Trophoblast cell (in vitro differentiated cells and primary cell): ENCODE data around the gene CACNA1B.

Experiments
- DNase-seq, 2 donors: peaks; one replicate each; pipeline ENCODE4 v3.0.0-alpha.2; 2016
- H2AFZ ChIP-seq: 2 replicates; pipeline ENCODE4 v1.6.1; 2013; ENCODE audit warnings: low read length, moderate library complexity, mild to moderate bottlenecking; ENCODE audit not compliant: insufficient read depth, poor library complexity
- H2AK5ac ChIP-seq: 2 replicates; pipeline ENCODE4 v1.6.1; 2013; ENCODE audit warnings: mild to moderate bottlenecking, low read length
- H2BK120ac ChIP-seq: 2 replicates; pipeline ENCODE4 v1.6.1; 2013; ENCODE audit warnings: low read length, mild to moderate bottlenecking, moderate library complexity; ENCODE audit not compliant: insufficient read depth, poor library complexity
- H2BK12ac ChIP-seq: 2 replicates; pipeline ENCODE4 v1.6.1; 2013; ENCODE audit warnings: mild to moderate bottlenecking, low read length, moderate library complexity
- H2BK5ac ChIP-seq: 2 replicates; pipeline ENCODE4 v1.6.1; 2013; ENCODE audit warnings: low read length, low read depth, moderate library complexity, mild to moderate bottlenecking; ENCODE audit not compliant: poor library complexity
- H3K14ac ChIP-seq: 2 replicates; pipeline ENCODE4 v1.6.1; 2013; ENCODE audit warnings: mild to moderate bottlenecking, low read length
- H3K18ac ChIP-seq: 2 replicates; pipeline ENCODE4 v1.6.1; 2013; ENCODE audit warnings: mild to moderate bottlenecking, low read length
- H3K23ac ChIP-seq: 2 replicates; pipeline ENCODE4 v1.6.1; 2013; ENCODE audit warnings: low read length
- H3K27ac ChIP-seq: 2 replicates; pipeline ENCODE4 v1.5.1; 2013; ENCODE audit warnings: low read depth, mild to moderate bottlenecking, inconsistent platforms, low read length, moderate library complexity
- H3K27me3 ChIP-seq: 2 replicates; pipeline ENCODE4 v1.6.1; 2013; ENCODE audit warnings: inconsistent platforms, mild to moderate bottlenecking, low read length, moderate library complexity; ENCODE audit not compliant: insufficient read depth
- H3K36me3 ChIP-seq, 2 experiments: 1 replicate in 1 of 2; 2 replicates in 1 of 2; pipeline ENCODE4 v1.6.1; 2013; ENCODE audit warnings: low read length in 2 of 2, mild to moderate bottlenecking in 2 of 2, moderate library complexity in 1 of 2; ENCODE audit not compliant: insufficient read depth in 2 of 2, control insufficient read depth in 1 of 2
- H3K4ac ChIP-seq: 2 replicates; pipeline ENCODE4 v1.6.1; 2013; ENCODE audit warnings: low read depth, mild to moderate bottlenecking, low read length, moderate library complexity
- H3K4me1 ChIP-seq, 2 experiments: 1 replicate in 1 of 2; 2 replicates in 1 of 2; pipeline ENCODE4 v1.6.1; 2013; ENCODE audit warnings: low read length in 2 of 2, mild to moderate bottlenecking in 2 of 2, moderate library complexity in 1 of 2; ENCODE audit not compliant: insufficient read depth in 2 of 2, control insufficient read depth in 1 of 2
- H3K4me2 ChIP-seq: 2 replicates; pipeline ENCODE4 v1.6.1; 2013; ENCODE audit warnings: inconsistent platforms, mild to moderate bottlenecking, low read length, moderate library complexity
- H3K4me3 ChIP-seq: 2 replicates; pipeline ENCODE4 v1.5.1; 2013; ENCODE audit warnings: mild to moderate bottlenecking, low read depth, low read length, inconsistent platforms
- H3K79me1 ChIP-seq: one replicate; pipeline ENCODE4 v1.6.1; 2013; ENCODE audit warnings: low read length
- H3K79me2 ChIP-seq: 2 replicates; pipeline ENCODE4 v1.6.1; 2013; ENCODE audit warnings: low read length, mild to moderate bottlenecking; ENCODE audit not compliant: control insufficient read depth, insufficient read depth, poor library complexity
- H3K9ac ChIP-seq: 2 replicates; pipeline ENCODE4 v1.6.1; 2013; ENCODE audit warnings: mild to moderate bottlenecking, low read length
- H3K9me3 ChIP-seq: 2 replicates; pipeline ENCODE4 v1.6.1; 2013; ENCODE audit warnings: low read depth, mild to moderate bottlenecking, control low read depth, inconsistent platforms, low read length; ENCODE audit not compliant: insufficient read depth
- H4K12ac ChIP-seq: 2 replicates; pipeline ENCODE4 v1.6.1; 2013; ENCODE audit warnings: low read depth, mild to moderate bottlenecking, low read length, moderate library complexity
- H4K8ac ChIP-seq: 2 replicates; pipeline ENCODE4 v1.6.1; 2013; ENCODE audit warnings: low read depth, mild to moderate bottlenecking, low read length, moderate library complexity
- H4K91ac ChIP-seq: one replicate; pipeline ENCODE4 v1.6.1; 2013; ENCODE audit warnings: low read depth, mild to moderate bottlenecking, low read length, moderate library complexity
- WGBS: extraction: QIAGEN DNeasy Blood & Tissue Kit; methylation state at CpG from one replicate; pipeline ENCODE4 v1.1.7; 2013; ENCODE audit warnings: missing lambda C conversion rate; ENCODE audit not compliant: insufficient read length, insufficient coverage; ENCODE audit errors: extremely low coverage; 5-methylcytosine and 5-hydroxymethylcytosine counted together

CACNA1B gene

DNA sequence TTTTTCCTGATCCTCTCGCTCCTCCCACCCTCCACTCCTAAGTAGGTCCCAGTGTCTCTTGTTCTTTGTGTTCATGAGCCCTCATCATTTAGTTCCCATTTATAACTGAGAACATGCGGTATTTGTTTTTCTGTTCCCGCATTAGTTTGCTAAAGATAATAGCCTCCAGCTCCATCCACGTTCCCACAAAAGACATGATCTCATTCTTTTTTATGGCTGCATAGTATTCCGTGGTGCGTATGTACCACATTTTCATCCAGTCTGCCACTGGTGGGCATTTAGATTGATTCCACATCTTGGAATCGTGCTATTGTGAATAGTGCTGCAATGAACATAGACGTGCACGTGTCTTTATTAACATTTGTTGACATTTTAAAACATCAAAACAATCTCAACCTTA is 34.2 kb upstream of the CACNA1B start:
- Histone ChIP-seq H3K4ac (no peak overlapping the region), H3K23ac (no peak overlapping the region), H2AK5ac (no peak overlapping the region), H4K12ac (no peak overlapping the region), H3K27ac (no peak overlapping the region), H2AFZ (no peak overlapping the region), H2BK12ac (no peak overlapping the region), H3K27me3 (no peaks in the 10 kb centered on the region), H3K36me3 (no peaks in the 10 kb centered on the region), H2BK5ac (no peak overlapping the region), H4K91ac (no peak overlapping the region), H3K14ac (no peak overlapping the region), H2BK120ac (no peak overlapping the region), H3K79me2 (no peaks in the 10 kb centered on the region), H4K8ac (no peak overlapping the region), H3K4me1 (no peaks in the 10 kb centered on the region), H3K18ac (no peak overlapping the region), H3K79me1 (no peaks in the 10 kb centered on the region), H3K9me3 (peaks cover 8% of the 10 kb centered on the region), H3K4me3 (no peak overlapping the region), H3K9ac (no peak overlapping the region), H3K4me2 (no peak overlapping the region)
- no CpG with 5 or more reads among the region's 9 CpGs for WGBS
- peak in 1 of 2 donors; percentile 14 for DNase-seq

DNA sequence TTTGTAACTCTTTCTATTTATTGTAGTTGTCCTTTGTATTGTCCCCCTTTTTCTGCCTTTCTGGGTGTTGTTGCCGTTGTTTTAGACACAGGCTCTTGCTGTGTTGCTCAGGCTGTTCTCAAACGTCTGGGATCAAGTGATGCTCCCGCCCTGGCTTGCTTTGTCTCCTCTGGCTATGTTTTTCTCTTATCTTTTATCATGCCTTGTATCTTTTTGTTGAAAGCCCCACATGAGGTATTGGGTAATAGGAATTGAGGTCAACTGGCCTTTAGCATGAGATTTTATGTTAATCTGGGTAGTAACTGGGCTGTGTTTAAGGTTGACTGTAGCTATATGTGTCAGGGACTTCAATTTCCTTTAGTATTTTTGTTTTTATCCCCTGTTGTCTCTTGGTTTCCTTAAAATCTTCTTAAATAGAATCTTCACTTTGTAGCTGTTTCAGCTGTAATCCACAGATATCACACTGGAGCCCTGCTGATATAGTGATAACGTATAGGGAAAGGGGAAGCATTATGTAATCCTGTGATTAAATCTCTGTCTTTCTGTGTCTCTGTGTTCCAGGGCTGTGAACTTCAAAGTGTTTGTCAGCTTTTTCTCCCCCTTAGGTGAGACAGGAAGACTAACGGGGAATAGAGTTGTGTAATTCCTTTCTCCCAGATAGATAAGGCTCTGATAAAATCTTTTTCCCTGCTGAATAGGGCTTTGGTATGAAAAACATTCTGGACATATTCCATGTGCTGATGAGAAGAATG is 25.9 kb upstream of the CACNA1B start:
- no peaks in the 10 kb centered on the region for H3K27me3 ChIP-seq
- H3K36me3 ChIP-seq, result no peaks in the 10 kb centered on the region
- H3K79me2 ChIP-seq, result no peaks in the 10 kb centered on the region
- no peak overlapping the region for H2AFZ ChIP-seq
- no peak overlapping the region for H4K8ac ChIP-seq
- H3K4me3 ChIP-seq, result no peak overlapping the region
- H2AK5ac ChIP-seq, result no peak overlapping the region
- H2BK5ac ChIP-seq, result no peak overlapping the region
- no CpG with 5 or more reads among the region's 5 CpGs for WGBS
- no peak overlapping the region for H4K91ac ChIP-seq
- H3K9me3 ChIP-seq, result peaks cover 10% of the 10 kb centered on the region
- no peak overlapping the region for H3K9ac ChIP-seq
- H3K4me1 ChIP-seq, result no peaks in the 10 kb centered on the region
- H3K79me1 ChIP-seq, result no peaks in the 10 kb centered on the region
- H2BK120ac ChIP-seq, result no peak overlapping the region
- H2BK12ac ChIP-seq, result no peak overlapping the region
- peak; percentile 18 to 54 for DNase-seq
- no peak overlapping the region for H3K4ac ChIP-seq
- no peak overlapping the region for H3K27ac ChIP-seq
- H4K12ac ChIP-seq, result no peak overlapping the region
- H3K4me2 ChIP-seq, result no peak overlapping the region
- no peak overlapping the region for H3K23ac ChIP-seq
- no peak overlapping the region for H3K18ac ChIP-seq
- H3K14ac ChIP-seq, result no peak overlapping the region

DNA sequence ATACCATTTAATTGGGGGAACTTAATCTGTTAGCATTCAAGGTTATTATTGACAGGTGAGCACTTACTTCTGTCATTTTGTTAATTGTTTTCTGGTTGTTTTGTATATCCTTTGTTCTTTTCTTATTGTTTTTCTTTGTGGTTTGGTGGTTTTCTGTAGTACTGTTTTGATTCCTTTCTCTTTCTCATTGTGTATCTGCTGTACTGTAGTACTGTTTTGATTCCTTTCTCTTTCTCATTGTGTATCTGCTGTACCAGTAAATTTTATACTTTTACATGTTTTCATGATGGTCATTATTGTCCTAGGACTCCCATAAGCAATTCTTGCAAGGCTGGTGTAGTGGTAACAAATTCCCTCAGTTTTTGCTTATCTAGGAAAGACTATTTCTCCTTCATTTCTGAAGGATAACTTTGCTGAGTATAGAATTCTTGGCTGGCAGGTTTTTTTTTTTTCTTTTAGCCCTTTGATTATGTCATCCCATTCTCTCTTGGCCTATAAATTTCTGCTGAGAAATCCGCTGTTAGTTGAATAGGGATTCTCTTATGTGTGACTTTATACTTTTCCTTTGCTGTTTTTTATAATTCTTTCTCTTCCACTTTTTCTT is 24.1 kb upstream of the CACNA1B start:
- Histone ChIP-seq H3K18ac (no peak overlapping the region), H4K91ac (no peak overlapping the region), H3K79me1 (no peaks in the 10 kb centered on the region), H3K4me1 (no peaks in the 10 kb centered on the region), H4K12ac (no peak overlapping the region), H3K14ac (no peak overlapping the region), H2AFZ (no peak overlapping the region), H4K8ac (no peak overlapping the region), H3K27ac (no peak overlapping the region), H3K4me3 (no peak overlapping the region), H2BK5ac (no peak overlapping the region), H3K27me3 (no peaks in the 10 kb centered on the region), H3K36me3 (no peaks in the 10 kb centered on the region), H3K4me2 (no peak overlapping the region), H3K4ac (no peak overlapping the region), H3K79me2 (no peaks in the 10 kb centered on the region), H3K23ac (no peak overlapping the region), H3K9me3 (peaks cover 10% of the 10 kb centered on the region), H2BK120ac (no peak overlapping the region), H2AK5ac (no peak overlapping the region), H3K9ac (no peak overlapping the region), H2BK12ac (no peak overlapping the region)
- no peak for DNase-seq
- WGBS, result no CpG with 5 or more reads among the region's 1 CpG

GRCh38 chr9:137860361-137860760 is 17.2 kb upstream of the CACNA1B start:
- H3K4ac ChIP-seq, result no peak overlapping the region
- H3K4me2 ChIP-seq, result no peak overlapping the region
- H3K36me3 ChIP-seq, result no peaks in the 10 kb centered on the region
- no peak overlapping the region for H4K8ac ChIP-seq
- H3K18ac ChIP-seq, result no peak overlapping the region
- H4K91ac ChIP-seq, result no peak overlapping the region
- no peak overlapping the region for H2BK120ac ChIP-seq
- no peak overlapping the region for H2BK12ac ChIP-seq
- H4K12ac ChIP-seq, result no peak overlapping the region
- no peak overlapping the region for H3K4me3 ChIP-seq
- no peaks in the 10 kb centered on the region for H3K27me3 ChIP-seq
- no peak overlapping the region for H2AFZ ChIP-seq
- peaks cover 15% of the 10 kb centered on the region for H3K9me3 ChIP-seq
- no peak for DNase-seq
- no peaks in the 10 kb centered on the region for H3K79me2 ChIP-seq
- WGBS, result no CpG with 5 or more reads among the region's 1 CpG
- H3K23ac ChIP-seq, result no peak overlapping the region
- H3K27ac ChIP-seq, result no peak overlapping the region
- no peaks in the 10 kb centered on the region for H3K79me1 ChIP-seq
- no peak overlapping the region for H2BK5ac ChIP-seq
- no peaks in the 10 kb centered on the region for H3K4me1 ChIP-seq
- H3K14ac ChIP-seq, result no peak overlapping the region
- H2AK5ac ChIP-seq, result no peak overlapping the region
- H3K9ac ChIP-seq, result no peak overlapping the region
